IPS-18c (cell line): ENCODE measurements around the gene DNAJB5.
"Not testable (repeated sequence)": the region's sequence is repeated elsewhere in the genome, so short reads cannot be mapped to it uniquely, and the experiment has no call there.

Source experiments
- H3K4me3 ChIP-seq: 2 replicates; pipeline ENCODE4 v1.7.0; 2013; ENCODE audit warnings: low read depth, mild to moderate bottlenecking, low read length, moderate library complexity; ENCODE audit not compliant: insufficient read depth
- H3K9me3 ChIP-seq: one replicate; pipeline ENCODE4 v1.6.1; 2013; ENCODE audit warnings: mild to moderate bottlenecking, low read length, moderate library complexity; ENCODE audit not compliant: control insufficient read depth, insufficient read depth

The DNAJB5 gene

DNA sequence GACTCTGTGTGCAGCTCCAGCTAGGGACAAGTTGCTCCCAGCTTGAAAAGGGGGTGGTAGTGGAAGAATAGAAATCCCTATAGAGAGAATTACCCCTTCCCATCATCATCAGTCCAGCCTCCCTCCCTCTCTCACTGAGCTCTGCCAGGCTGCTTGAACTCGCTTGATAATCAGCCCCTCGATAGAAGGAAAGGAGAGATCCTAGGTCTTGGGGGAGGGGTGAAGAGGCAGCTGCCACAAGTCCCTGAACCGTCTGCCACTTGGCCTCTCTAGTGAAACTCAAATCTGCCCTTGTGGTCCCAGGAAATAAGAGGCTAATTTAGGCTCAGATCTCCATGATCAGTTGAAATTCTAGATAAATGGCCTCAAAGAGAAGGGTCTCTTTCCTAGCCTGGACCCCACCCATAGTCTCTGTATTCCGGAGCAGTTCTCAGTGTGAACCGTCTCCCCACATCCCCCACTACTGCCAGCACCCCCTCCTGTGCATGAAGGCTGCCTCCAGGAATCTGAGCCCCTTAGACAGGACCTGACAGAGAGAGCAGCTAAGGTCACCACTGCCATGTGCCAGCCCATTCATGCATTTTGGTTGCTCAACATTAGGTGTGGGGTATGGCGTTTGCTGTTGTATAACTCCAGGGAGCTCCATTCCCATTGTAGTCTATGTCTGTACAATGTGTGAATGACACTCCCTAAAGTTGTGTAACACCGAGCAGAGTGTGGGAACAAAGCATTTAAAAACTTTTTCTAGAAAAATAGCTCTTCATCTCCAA is 5.5 kb downstream of the DNAJB5 start:
- H3K9me3 ChIP-seq: no peaks in the 10 kb centered on the region
- no peak overlapping the region for H3K4me3 ChIP-seq

DNA sequence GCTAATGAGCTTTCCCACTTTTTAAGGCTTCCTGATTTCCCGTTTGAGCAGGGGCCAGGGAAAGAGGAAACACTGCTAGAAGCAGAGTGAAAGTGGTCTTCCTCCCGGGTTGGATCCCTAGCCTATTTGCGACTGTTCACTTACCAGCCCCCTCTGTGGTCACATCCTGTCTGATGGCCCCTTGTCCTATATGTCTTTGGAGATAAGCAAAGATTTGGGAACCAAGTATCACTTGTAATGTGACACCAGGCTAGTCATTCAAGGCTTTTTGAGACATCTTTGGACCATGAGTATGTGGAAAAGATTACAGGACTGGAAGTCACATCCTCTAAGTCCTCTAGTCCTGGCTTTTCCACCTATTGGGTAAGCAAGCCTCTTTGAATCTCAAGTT is 6.1 kb downstream of the DNAJB5 start:
- H3K4me3 ChIP-seq: no peak overlapping the region
- H3K9me3 ChIP-seq: no peaks in the 10 kb centered on the region

DNA sequence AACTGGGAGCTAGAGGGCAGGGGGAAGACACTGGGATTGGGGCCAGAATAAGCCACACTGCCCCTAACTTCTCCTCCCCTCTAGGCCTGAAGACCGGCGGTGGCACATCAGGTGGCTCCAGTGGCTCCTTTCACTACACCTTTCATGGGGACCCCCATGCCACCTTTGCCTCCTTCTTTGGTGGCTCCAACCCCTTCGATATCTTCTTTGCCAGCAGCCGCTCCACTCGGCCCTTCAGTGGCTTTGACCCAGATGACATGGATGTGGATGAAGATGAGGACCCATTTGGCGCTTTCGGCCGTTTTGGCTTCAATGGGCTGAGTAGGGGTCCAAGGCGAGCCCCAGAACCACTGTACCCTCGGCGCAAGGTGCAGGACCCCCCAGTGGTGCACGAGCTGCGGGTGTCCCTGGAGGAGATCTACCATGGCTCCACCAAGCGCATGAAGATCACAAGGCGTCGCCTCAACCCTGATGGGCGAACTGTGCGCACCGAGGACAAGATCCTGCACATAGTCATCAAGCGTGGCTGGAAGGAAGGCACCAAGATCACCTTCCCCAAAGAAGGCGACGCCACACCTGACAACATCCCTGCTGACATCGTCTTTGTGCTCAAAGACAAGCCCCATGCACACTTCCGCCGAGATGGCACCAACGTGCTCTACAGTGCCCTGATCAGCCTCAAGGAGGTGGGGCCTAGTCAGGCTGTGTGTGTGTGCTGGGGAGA is 6.8 kb downstream of the DNAJB5 start:
- H3K9me3 ChIP-seq: no peaks in the 10 kb centered on the region
- no peak overlapping the region for H3K4me3 ChIP-seq

DNA sequence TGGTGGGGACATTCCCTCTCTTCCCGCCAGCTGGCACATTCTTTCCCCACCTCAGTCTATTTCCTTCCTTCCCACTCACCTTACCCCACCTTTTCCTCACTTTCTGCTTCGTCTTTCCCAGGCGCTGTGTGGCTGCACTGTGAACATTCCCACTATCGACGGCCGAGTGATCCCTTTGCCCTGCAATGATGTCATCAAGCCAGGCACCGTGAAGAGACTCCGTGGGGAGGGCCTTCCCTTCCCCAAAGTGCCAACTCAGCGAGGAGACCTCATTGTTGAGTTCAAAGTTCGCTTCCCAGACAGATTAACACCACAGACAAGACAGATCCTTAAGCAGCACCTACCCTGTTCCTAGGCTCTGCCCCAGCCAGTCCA is 7.3 kb downstream of the DNAJB5 start:
- Histone ChIP-seq H3K9me3 (no peaks in the 10 kb centered on the region), H3K4me3 (no peak overlapping the region)

DNA sequence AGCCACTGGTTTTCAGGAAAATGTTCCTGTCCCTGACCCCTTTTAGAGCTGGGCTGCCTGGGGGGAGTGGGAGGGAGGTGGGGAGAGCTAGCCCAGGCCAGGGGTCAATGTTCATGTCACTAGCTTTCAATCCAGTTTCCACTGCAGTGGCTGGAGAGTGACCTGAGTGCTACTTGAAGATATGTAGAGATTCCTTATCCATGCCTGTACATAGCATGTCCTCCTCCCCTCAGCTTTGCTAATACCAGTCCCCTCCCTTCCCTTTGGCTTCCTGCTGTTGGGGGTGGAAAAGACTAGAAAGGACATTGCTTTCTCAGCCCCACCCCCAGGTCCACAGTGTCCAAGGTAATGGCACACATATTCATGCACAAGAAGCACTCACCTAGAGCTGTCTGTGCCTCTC is 7.8 kb downstream of the DNAJB5 start:
- H3K4me3 ChIP-seq: no peak overlapping the region
- no peaks in the 10 kb centered on the region for H3K9me3 ChIP-seq

DNA sequence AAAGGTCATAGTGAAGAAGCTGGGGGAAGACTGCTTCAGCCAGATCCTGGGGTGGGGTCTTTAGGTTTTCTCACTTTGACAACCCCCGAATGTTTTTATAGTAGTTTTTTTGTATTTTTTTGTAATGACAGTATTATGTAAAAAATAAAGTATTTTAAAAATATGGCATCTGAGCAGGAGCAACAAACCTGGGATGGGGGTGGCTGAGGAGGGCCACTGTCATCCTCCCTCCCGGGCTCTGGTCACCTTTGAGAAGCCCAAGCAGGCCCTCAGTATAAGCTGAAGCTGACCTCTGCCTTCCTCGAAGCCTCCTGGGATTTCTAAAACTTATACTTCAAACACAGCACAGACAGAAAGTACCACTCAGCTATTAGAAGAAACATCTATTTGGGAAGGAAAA is 8.7 kb downstream of the DNAJB5 start:
- Histone ChIP-seq H3K4me3 (no peak overlapping the region), H3K9me3 (no peaks in the 10 kb centered on the region)

DNA sequence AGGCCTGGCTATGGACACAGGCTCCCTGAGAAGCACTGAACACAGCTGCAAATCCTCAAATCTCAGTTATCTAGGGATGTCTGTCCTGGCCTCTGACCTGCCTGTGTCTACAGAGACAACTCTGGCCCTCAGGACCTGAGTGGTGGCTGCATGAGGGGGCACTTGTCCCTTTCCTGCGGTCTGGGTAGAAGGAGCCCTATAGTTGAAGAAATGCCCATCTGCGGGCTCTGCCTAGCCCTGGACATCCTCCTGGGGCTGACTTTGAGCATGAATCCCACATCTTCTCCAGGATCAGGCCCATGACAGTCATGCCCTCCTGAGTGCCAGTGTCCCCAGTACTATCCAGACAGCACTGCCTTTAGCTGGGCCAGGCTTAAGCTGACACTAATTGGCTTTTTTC is 10.0 kb downstream of the DNAJB5 start:
- Histone ChIP-seq H3K4me3 (no peak overlapping the region), H3K9me3 (no peaks in the 10 kb centered on the region)

DNA sequence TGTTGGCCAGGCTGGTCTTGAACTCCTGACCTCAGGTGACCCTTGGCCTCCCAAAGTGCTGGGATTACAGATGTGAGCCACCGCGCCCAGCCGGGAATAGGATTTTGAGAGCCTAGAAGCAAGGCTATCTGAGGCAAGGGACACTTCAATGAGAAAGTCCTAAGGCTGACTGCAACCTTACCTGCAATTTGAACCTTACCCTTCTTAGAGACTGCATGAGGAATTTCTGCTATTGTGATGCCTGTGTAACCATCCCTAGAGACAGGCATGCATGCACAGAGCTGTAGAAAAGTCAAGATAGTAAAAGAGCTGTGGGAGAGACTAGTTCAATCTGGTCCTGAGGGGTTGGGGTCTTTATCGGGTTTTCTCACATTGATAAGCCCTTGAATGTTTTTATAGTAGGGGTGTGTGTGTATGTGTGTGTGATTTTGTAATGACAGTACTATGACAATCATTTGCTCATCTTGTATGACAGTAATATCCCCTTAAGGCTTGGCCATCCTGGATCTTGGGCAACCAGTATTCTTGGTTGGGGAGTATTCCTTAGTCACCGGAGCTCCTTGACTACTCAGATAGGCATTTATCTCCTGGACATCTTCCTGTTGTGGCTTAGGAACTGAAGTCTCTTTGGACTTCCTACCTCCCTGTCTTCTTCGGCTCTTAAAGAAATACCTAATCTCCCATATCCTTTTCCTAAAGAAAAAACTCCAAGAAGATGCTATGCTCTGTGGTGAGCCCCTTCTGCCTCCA is 11.2 kb downstream of the DNAJB5 start:
- no peak overlapping the region for H3K4me3 ChIP-seq
- no peaks in the 10 kb centered on the region for H3K9me3 ChIP-seq

DNA sequence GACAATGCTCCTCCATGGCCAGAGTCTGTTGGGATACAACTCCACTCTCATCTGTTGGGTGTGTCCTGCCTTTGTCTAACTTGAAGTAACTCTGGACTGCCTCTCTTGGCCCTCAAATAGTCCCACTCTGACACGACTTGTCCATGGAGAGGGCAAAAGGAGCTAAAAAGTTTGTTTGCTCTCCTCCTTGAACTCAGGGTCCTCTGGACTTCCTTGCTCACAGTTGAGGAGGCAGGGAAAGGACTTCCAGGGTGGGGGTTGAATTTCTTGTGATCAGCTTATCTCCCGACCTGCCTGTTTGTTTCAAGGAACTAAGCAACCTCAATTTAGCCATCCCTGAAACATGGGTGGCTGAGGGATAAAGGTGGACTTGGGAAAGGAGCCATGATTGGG is 11.7 kb downstream of the DNAJB5 start:
- H3K4me3 ChIP-seq: no peak overlapping the region
- H3K9me3 ChIP-seq: no peaks in the 10 kb centered on the region

DNA sequence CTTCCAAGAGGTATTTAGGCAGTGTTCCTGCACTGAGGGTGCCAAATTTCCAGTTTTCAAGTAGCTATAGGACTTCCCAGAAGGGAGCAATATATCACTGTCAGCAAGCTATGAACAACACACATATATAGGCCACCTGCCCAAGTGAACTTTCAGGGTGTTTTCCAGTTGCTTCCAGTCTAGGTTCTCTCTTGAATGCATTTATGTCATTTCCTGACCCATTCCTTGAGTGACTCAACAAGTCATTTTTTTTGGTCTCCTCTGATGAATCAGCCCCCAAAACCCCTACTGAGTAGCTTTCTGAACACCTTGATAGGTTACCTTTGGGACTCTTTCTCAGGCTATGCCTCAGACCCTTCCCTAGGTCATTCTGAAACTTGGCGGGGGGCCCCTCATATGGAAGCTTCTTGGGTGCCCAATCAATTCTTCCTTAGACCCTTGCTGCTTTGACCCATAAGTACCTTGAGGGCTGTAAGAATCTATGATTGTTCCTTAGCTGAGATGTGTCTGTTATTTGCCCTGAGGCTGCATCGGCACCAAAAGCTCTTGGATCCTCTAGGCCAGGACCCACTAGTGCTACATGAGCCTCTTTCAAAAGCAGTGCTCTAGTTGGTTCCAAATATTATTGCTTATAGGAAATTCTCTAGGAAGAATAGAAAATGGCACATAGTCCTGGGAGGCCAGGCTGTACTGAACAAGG is 12.4 kb downstream of the DNAJB5 start:
- no peaks in the 10 kb centered on the region for H3K9me3 ChIP-seq

DNA sequence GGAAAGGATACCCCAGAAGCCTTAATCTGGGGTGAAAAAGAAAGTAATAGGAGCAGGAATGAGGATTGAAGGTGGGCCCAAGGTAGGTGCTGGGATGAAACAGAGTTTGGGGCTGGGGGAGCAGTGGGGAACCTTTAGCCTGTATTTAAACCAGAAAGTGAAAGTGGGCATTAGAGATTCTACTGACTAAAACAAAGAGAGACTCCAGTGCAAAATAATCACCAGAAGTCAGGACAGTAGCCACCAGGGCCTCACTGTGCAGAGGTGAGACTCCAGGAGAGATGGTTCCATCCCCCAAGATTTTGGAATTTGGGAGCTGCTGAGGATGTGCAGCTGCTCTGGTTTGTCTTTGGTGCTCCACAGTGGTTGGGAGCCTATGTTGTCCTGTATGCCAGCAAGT is 13.1 kb downstream of the DNAJB5 start:
- no peak overlapping the region for H3K4me3 ChIP-seq
- no peaks in the 10 kb centered on the region for H3K9me3 ChIP-seq

More for the DNA sequence above, 12.4 kb downstream of the DNAJB5 start:
- no peak overlapping the region for H3K4me3 ChIP-seq

DNA sequence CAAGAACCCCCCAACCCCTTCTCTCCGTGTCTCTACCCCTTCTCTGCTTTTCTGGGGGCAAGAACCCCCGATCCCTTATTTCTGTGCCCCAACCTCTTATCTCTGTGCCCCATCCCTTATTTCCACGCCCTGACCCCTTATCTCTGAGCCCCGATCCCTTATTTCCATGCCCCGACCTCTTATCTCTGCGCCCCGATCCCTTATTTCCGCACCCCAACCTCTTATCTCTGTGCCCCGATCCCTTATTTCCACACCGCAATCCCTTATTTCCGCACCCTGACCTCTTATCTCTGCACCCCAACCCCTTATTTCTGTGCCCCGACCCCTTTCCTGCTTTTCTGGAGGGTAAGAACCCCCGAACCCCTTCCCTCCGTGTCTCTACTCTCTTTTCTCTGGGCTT is 14.8 kb downstream of the DNAJB5 start:
- H3K9me3 ChIP-seq, H3K4me3 ChIP-seq: not testable (repeated sequence)

DNA sequence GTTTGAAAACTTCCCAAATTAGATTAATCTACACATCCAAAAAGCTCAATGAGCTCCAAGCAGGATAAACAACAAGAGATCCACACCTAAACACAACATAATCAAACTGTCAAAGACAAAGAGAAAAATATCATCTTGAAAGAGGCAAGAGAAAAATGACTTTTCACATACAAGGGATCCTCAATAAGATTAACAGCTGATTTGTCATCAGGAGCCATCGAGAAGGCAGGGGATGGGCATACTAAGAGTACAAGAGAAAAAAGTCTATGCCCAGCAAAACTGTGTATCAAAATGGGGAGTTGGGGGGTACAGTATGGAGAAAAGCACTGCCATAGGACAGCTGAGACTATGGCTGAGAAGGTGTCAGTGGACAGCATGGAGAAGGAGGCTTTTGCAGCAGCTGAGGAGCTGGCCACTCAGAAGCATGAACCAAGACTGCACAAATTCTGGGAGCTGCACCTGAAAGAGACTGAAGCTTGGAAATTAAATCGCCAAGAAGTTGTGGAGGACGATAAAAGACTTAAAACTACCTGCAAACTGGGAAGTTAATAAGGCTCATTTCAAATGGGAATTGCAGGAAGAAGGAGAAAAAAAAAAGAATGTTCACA is 20.9 kb downstream of the DNAJB5 start:
- Histone ChIP-seq H3K4me3 (no peak overlapping the region), H3K9me3 (no peaks in the 10 kb centered on the region)

DNA sequence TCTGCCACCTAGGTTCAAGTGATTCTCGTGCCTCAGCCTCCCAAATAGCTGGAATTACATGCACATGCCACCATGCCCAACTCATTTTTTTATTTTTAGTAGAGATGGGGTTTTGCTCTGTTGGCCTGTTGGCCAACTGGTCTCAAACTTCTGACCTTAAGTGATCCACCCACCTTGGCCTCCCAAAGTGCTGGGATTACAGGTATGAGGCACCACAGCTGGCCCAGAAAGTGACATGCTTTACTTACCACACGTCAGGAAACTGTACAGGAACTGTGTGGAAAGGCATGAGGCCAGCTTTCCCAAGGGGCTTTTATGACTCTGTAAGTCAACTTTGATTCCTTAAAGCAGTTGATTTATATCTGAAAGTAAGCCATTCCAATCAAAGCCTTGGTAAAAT is 25.0 kb downstream of the DNAJB5 start:
- Histone ChIP-seq H3K4me3 (no peak overlapping the region), H3K9me3 (peaks cover 2% of the 10 kb centered on the region)

DNA sequence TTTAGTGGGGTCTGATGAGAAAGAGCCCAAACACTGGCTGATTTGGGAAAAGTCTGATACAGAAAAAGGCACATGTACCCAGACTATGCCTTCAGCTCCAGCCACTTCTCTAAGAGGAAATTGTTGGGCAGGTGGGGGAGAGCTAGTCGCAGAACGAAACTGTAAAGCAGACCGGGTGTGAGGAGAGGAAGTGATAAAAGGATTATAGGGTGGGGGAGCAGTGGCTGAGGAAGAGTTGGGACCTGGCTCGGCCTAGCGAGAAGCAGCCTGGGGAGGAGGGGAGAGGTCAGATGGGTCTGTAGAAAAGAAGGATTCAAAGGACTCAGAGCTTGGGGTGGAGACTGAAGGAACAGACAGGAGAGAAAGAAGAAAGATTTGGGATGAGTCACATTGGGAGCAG is 33.9 kb downstream of the DNAJB5 start:
- H3K9me3 ChIP-seq, H3K4me3 ChIP-seq: not testable (repeated sequence)

DNA sequence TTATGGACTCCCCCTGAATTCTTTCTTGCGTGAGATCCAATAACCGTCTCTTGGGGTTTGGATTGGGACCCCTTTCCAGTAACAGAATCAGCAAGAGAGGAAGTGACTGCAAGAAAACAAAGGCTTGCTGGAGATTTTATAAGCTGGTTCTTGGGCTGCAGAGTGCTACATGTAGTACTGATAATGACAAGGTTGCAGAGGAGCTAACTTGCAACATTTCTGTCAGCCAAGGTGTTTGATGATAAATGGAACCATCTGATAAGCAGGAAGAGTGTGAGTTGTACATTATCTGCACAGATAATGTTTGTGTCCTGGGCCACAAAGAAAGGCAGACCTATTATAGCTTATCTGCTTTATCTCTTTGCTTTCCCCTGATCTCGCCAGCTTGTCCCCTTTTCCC is 37.1 kb downstream of the DNAJB5 start:
- no peak overlapping the region for H3K4me3 ChIP-seq

DNA sequence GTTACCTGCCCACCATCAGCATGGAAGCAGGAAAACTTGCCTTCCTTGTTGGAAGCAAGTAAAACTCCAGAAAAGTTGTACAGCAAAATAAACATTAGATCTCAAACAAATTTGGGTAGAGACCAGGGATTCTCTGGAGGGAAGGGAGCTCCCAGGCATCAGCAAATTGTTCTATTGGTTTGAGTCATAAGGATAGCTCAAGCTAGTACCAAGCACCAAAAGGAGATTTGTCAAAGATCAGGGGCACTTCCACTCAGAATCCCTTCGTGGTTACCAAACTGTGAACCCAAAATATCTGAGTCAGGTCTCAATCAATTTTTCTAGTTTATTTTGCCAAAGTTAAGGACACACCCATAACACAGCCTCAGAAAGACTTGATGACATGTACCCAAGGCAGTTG is 37.8 kb downstream of the DNAJB5 start:
- Histone ChIP-seq H3K4me3 (no peak overlapping the region), H3K9me3 (peaks cover 8% of the 10 kb centered on the region)

More for the DNA sequence above, 37.1 kb downstream of the DNAJB5 start:
- H3K9me3 ChIP-seq: peaks cover 8% of the 10 kb centered on the region
